Parathyroid adenoma (tissue), 2 donors: ENCODE results near the gene ARHGAP33.

Experiments
- H2AFZ ChIP-seq: fragments of 300-600 bp; sonication (generic); one replicate; pipeline ENCODE4 v1.7.0; 2017; ENCODE audit warnings: antibody characterized with exemption, mild to moderate bottlenecking
- H3K27ac ChIP-seq: fragments of 300-600 bp; sonication (generic); one replicate; pipeline ENCODE4 v1.7.0; 2017
- H3K27me3 ChIP-seq: fragments of 300-600 bp; sonication (generic); one replicate; pipeline ENCODE4 v1.7.0; 2017; ENCODE audit warnings: low read length; ENCODE audit not compliant: control insufficient read depth, insufficient read depth
- H3K36me3 ChIP-seq: fragments of 300-600 bp; sonication (generic); one replicate; pipeline ENCODE4 v1.7.0; 2017; ENCODE audit warnings: low read length; ENCODE audit not compliant: control insufficient read depth, insufficient read depth
- H3K4me1 ChIP-seq: fragments of 300-600 bp; sonication (generic); one replicate; pipeline ENCODE4 v1.7.0; 2017; ENCODE audit warnings: control low read depth
- H3K4me2 ChIP-seq: fragments of 300-600 bp; sonication (generic); one replicate; pipeline ENCODE4 v1.7.0; 2017; ENCODE audit warnings: low read length
- H3K4me3 ChIP-seq: fragments of 300-600 bp; sonication (generic); one replicate; pipeline ENCODE4 v1.7.0; 2017; ENCODE audit warnings: low read depth, low read length
- H3K79me2 ChIP-seq: fragments of 300-600 bp; sonication (generic); one replicate; pipeline ENCODE4 v1.7.0; 2017; ENCODE audit warnings: control low read depth
- H3K9ac ChIP-seq: fragments of 300-600 bp; sonication (generic); one replicate; pipeline ENCODE4 v1.7.0; 2017; ENCODE audit warnings: mild to moderate bottlenecking
- H3K9me3 ChIP-seq: fragments of 300-600 bp; sonication (generic); one replicate; pipeline ENCODE4 v1.7.0; 2017; ENCODE audit warnings: low read length; ENCODE audit not compliant: control insufficient read depth
- TF ChIP-seq, protein P1 (sequence below): fragments of 300-600 bp; sonication (generic); IDR thresholded peaks from one replicate; pipeline ENCODE4 v1.7.0; 2017; ENCODE audit warnings: antibody characterized with exemption, mild to moderate bottlenecking
- donor health status: primary hyperparathyroidism.

The ARHGAP33 gene

GRCh38 chr19:35738021-35738886, 37.1 kb upstream of the ARHGAP33 start:
- no peaks in the 10 kb centered on the region for H3K9me3 ChIP-seq
- no peak overlapping the region for H3K4me2 ChIP-seq
- H3K27ac ChIP-seq: no peak overlapping the region
- H3K4me1 ChIP-seq: peaks cover 5% of the 10 kb centered on the region
- H3K4me3 ChIP-seq: no peak overlapping the region
- H3K79me2 ChIP-seq: no peaks in the 10 kb centered on the region
- H3K27me3 ChIP-seq: no peaks in the 10 kb centered on the region
- no peaks in the 10 kb centered on the region for H3K36me3 ChIP-seq
- H3K9ac ChIP-seq: no peak overlapping the region
- H2AFZ ChIP-seq: no peak overlapping the region
- TF ChIP-seq, protein P1, sequence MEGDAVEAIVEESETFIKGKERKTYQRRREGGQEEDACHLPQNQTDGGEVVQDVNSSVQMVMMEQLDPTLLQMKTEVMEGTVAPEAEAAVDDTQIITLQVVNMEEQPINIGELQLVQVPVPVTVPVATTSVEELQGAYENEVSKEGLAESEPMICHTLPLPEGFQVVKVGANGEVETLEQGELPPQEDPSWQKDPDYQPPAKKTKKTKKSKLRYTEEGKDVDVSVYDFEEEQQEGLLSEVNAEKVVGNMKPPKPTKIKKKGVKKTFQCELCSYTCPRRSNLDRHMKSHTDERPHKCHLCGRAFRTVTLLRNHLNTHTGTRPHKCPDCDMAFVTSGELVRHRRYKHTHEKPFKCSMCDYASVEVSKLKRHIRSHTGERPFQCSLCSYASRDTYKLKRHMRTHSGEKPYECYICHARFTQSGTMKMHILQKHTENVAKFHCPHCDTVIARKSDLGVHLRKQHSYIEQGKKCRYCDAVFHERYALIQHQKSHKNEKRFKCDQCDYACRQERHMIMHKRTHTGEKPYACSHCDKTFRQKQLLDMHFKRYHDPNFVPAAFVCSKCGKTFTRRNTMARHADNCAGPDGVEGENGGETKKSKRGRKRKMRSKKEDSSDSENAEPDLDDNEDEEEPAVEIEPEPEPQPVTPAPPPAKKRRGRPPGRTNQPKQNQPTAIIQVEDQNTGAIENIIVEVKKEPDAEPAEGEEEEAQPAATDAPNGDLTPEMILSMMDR: no peak

GRCh38 chr19:35738887-35739229, 36.5 kb upstream of the ARHGAP33 start:
- no peaks in the 10 kb centered on the region for H3K36me3 ChIP-seq
- H2AFZ ChIP-seq: no peak overlapping the region
- H3K27ac ChIP-seq: no peak overlapping the region
- no peak overlapping the region for H3K9ac ChIP-seq
- H3K9me3 ChIP-seq: no peaks in the 10 kb centered on the region
- TF ChIP-seq, protein P1: no peak
- H3K27me3 ChIP-seq: no peaks in the 10 kb centered on the region
- H3K4me3 ChIP-seq: no peak overlapping the region
- H3K4me2 ChIP-seq: no peak overlapping the region
- peaks cover 5% of the 10 kb centered on the region for H3K4me1 ChIP-seq
- H3K79me2 ChIP-seq: no peaks in the 10 kb centered on the region

- H3K36me3 ChIP-seq: no peaks in the 10 kb centered on the region
- peak overlapping the region; percentile 70 for H3K27ac ChIP-seq
Observed at GRCh38 chr19:35739275-35740107, 35.9 kb upstream of the ARHGAP33 start.

DNA sequence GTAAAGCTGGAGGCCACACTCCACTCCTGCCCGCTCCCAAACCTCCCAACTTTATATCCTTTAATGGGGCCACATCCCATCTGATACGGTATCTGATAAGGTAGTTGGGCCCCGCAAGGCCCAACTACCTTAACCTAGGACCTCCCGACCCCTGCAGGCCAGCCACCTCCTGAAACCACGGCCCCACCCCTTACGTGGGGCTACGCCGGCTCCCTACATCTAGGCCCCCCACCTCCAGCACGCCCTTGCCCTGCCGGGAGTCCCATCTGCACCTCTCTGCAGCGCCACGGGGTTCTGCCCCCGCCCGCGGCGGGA, 35.3 kb upstream of the ARHGAP33 start:
- H3K9me3 ChIP-seq: no peaks in the 10 kb centered on the region
- no peaks in the 10 kb centered on the region for H3K79me2 ChIP-seq
- H3K27me3 ChIP-seq: no peaks in the 10 kb centered on the region
- H3K4me1 ChIP-seq: peaks cover 8% of the 10 kb centered on the region
- H3K4me3 ChIP-seq: peak overlapping the region; percentile 70
- peak overlapping the region; percentile 81 for H3K4me2 ChIP-seq
- peak overlapping the region; percentile 70 for H3K27ac ChIP-seq
- TF ChIP-seq, protein P1: no peak
- H3K36me3 ChIP-seq: no peaks in the 10 kb centered on the region
- peak overlapping the region; percentile 89 for H2AFZ ChIP-seq
- H3K9ac ChIP-seq: no peak overlapping the region

More at GRCh38 chr19:35739275-35740107, 35.9 kb upstream of the ARHGAP33 start:
- Histone ChIP-seq H2AFZ (no peak overlapping the region), H3K79me2 (no peaks in the 10 kb centered on the region), H3K9me3 (no peaks in the 10 kb centered on the region), H3K9ac (no peak overlapping the region), H3K4me3 (peak overlapping the region; percentile 70), H3K4me2 (peak overlapping the region; percentile 81), H3K4me1 (peaks cover 7% of the 10 kb centered on the region), H3K27me3 (no peaks in the 10 kb centered on the region)
- TF ChIP-seq, protein P1: no peak
